Rectal smooth muscle tissue (tissue), 1 donor: ENCODE data around the gene NEK6.
A peak's percentile ranks its signal among the peaks of the same experiment; 100 is the strongest.

Source experiments
- H3K27ac ChIP-seq: one replicate; pipeline ENCODE4 v1.7.0; 2013; ENCODE audit warnings: low read depth, low read length, inconsistent platforms
- H3K27me3 ChIP-seq: one replicate; pipeline ENCODE4 v1.7.0; 2013; ENCODE audit warnings: low read length; ENCODE audit not compliant: control insufficient read depth, insufficient read depth
- H3K36me3 ChIP-seq: one replicate; pipeline ENCODE4 v1.7.0; 2013; ENCODE audit warnings: low read length; ENCODE audit not compliant: control insufficient read depth, insufficient read depth
- H3K4me1 ChIP-seq: one replicate; pipeline ENCODE4 v1.7.0; 2013; ENCODE audit warnings: low read length; ENCODE audit not compliant: control insufficient read depth, insufficient read depth
- H3K4me3 ChIP-seq: one replicate; pipeline ENCODE4 v1.7.0; 2013; ENCODE audit warnings: low read length
- H3K9ac ChIP-seq: one replicate; pipeline ENCODE4 v1.7.0; 2013; ENCODE audit warnings: low read length

Gene NEK6

DNA sequence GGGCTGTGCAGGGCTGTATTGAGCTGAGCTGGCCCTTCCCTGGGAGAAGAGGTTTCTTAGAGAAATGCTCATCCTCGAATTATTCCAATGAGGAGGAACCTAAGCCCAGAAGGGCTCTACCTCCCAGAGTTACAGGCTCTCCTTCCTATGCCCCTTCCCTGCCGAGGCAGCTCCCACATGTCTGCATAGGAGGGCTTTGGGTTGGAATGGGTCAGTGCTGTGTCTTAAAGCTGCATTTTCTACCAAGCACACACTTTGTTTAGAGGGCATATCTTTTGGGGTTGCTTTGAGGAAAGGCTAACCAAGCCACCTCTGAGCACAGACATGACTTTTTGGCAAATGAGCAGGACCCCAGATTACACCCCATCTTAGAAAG lies 9.1 kb downstream of the NEK6 start:
- Histone ChIP-seq H3K27me3 (no peaks in the 10 kb centered on the region), H3K27ac (peak overlapping the region; percentile 17), H3K4me3 (no peak overlapping the region), H3K4me1 (peaks cover 24% of the 10 kb centered on the region), H3K9ac (no peak overlapping the region), H3K36me3 (no peaks in the 10 kb centered on the region)

DNA sequence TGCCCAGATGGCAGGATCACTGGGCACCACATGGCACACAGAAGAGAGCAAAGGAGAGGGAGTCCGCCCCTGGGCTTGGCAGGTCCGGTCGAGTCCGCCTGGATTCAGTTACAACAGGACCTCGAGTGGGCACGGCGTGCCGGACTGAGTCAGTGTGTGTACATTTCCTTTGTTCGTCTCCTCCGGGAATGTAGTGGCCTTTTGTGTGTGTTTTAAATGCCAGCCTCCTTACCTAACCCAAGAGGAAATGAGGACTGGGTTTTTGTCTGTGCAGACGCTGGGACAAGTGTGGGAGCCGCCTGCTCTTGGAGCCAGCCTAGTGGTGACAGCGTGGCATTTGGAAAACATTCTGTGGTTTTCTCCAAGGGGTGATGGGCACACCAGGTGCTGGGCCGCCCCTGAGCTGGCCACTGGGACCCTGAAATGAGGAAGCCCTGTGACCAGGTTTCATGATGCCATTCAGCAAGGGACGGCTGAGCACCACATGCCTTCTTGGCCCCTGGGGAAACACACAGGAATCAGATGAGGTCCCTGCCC lies 9.6 kb downstream of the NEK6 start:
- H3K9ac ChIP-seq, result no peak overlapping the region
- H3K4me1 ChIP-seq, result peaks cover 28% of the 10 kb centered on the region
- H3K36me3 ChIP-seq, result no peaks in the 10 kb centered on the region
- no peak overlapping the region for H3K4me3 ChIP-seq
- H3K27me3 ChIP-seq, result no peaks in the 10 kb centered on the region
- H3K27ac ChIP-seq, result peak overlapping the region; percentile 47

DNA sequence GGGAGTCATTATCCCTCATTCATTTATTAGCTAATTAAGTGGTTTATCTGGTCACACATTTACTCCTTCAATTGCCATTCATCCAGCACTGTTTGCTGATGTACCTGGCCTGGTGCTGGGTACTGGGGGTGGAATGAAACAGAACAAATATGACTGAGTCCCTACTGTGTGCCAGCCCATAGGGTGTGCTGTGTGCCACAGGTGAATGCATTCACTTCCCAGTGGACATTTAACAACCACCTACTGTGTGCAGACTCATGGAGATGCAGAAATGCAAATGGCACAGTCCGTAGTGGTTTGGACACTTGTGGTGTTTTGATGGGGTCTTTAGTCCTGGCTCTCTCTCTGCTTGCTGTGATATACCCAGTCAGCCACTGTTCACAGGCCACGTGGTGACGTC lies 10.5 kb downstream of the NEK6 start:
- Histone ChIP-seq H3K4me1 (peaks cover 38% of the 10 kb centered on the region), H3K27me3 (no peaks in the 10 kb centered on the region), H3K4me3 (no peak overlapping the region), H3K27ac (no peak overlapping the region), H3K9ac (no peak overlapping the region), H3K36me3 (no peaks in the 10 kb centered on the region)

DNA sequence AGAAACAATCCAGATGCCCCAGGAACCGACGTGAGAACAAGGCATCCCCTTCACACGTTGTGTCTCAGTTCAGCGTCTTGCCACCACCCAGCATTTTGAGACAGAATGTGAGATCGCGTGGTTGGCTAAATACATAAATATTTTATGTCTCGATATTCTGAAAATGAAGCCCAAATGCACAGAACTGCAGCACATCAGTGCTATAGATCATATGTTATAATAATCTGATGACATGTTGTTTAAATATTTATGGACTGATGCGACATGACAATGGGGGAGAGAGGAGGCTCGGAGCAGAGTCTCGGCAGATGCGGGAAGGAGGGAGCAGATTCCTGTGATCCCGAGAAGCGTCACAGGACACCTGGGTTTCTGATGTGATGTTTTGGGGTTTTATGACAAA lies 10.9 kb downstream of the NEK6 start:
- no peak overlapping the region for H3K4me3 ChIP-seq
- H3K36me3 ChIP-seq, result no peaks in the 10 kb centered on the region
- no peak overlapping the region for H3K9ac ChIP-seq
- no peak overlapping the region for H3K27ac ChIP-seq
- no peaks in the 10 kb centered on the region for H3K27me3 ChIP-seq
- peaks cover 41% of the 10 kb centered on the region for H3K4me1 ChIP-seq

DNA sequence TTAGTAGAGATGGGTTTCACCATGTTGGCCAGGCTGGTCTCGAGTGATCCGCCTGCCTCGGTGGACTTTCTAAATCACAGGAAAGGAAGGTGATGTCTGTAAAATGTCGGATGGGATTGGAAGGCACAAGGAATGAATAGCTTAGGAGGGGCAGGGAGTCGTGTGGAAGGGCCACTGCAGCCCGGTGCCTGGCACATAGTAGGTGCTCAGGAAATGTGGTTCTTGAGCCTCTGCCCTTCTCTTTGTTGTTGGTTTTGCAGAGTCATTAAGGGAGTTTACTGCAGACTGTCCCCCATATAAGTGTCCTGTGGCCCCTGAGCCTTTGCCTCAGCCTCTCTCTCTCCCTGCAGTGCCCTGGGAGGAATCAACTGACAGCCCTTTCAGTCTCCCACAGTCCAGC lies 11.8 kb downstream of the NEK6 start:
- H3K4me1 ChIP-seq, result peaks cover 49% of the 10 kb centered on the region
- H3K4me3 ChIP-seq, result no peak overlapping the region
- H3K27ac ChIP-seq, result no peak overlapping the region
- no peak overlapping the region for H3K9ac ChIP-seq
- no peaks in the 10 kb centered on the region for H3K27me3 ChIP-seq
- no peaks in the 10 kb centered on the region for H3K36me3 ChIP-seq

DNA sequence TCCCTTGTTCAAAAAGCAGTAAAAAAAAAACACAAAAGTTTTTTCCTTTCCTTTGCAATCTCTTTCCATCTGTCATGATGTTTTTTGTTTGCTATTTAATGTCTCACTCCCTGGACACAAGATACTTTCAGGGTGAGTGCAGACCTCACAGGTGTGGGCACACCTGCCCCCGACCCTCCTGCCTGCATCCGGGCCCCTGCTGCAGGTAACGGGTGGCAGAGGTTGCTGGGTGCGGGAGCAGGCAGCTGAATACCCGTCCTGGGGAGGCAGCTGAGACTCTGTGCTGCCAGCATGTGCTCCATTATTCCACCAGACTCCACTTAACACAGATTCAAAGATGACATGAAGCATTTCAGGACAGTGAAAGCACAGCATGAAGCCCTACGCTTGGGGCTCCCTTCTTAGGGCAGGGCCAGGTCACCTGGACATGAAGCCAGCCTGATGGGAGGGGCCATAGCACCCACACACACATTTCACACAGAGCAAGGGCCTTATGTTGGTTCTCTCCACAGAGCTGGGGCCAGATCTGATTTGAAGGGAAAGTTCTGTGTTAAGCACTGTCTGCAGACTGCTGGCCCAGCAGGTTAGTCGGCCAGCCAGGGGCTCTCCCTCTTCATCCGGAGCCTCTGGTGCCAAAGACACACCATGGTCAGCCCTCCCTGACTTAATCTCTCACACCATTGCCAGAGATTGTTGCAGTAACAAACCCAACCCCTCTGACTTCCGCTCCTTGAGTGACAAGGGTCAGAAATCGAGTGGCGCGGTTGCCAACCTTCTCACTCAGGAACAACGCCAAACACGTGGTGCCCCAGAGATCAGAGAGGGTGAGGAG lies 13.0 kb downstream of the NEK6 start:
- H3K36me3 ChIP-seq, result no peaks in the 10 kb centered on the region
- H3K4me1 ChIP-seq, result peaks cover 49% of the 10 kb centered on the region
- H3K27ac ChIP-seq, result peak overlapping the region; percentile 82
- no peaks in the 10 kb centered on the region for H3K27me3 ChIP-seq
- no peak overlapping the region for H3K9ac ChIP-seq
- no peak overlapping the region for H3K4me3 ChIP-seq

DNA sequence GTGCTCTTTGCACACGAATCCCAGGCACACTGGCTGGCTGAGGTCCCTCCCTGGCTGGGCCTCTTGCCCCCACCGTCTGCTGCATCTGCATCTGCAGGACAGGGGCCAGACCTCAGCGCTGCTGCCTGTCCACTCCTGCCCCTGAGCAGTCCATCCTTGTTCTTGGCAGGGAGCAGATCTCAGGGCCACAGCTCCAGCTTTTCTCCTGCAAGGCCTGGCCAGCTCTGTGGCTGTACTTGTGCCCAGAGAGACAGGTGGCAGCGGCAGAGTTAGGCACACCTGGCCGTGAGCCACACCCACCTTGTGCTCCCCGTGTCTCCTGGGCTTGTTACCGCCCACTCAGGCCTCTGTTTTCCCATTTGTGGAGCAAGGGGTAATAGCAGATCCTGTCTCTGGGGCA lies 13.9 kb downstream of the NEK6 start:
- H3K4me1 ChIP-seq, result peaks cover 47% of the 10 kb centered on the region
- no peak overlapping the region for H3K4me3 ChIP-seq
- no peaks in the 10 kb centered on the region for H3K27me3 ChIP-seq
- peak overlapping the region; percentile 82 for H3K27ac ChIP-seq
- no peak overlapping the region for H3K9ac ChIP-seq
- no peaks in the 10 kb centered on the region for H3K36me3 ChIP-seq

DNA sequence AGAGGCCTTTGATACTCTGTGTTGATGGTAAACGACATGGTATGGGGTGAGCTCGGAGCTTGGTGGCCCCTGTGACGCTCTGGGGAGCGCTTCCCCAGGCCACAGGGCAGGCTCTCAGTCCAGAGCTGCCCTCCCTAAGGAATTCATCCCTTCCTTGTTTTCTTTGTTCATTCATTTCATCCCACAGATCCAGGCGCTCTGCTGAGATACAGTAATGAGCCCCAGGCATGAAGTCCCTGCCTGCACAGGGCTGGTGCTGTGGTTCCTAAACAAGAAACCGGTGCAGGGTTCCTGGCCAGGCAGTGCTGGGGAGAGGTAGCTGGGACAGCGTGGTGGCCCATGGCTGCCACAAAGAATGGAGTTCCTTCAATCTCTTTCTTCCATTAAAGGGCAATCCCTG lies 14.4 kb downstream of the NEK6 start:
- H3K4me3 ChIP-seq, result no peak overlapping the region
- H3K4me1 ChIP-seq, result peaks cover 43% of the 10 kb centered on the region
- no peaks in the 10 kb centered on the region for H3K27me3 ChIP-seq
- no peak overlapping the region for H3K9ac ChIP-seq
- peak overlapping the region; percentile 82 for H3K27ac ChIP-seq
- H3K36me3 ChIP-seq, result no peaks in the 10 kb centered on the region

DNA sequence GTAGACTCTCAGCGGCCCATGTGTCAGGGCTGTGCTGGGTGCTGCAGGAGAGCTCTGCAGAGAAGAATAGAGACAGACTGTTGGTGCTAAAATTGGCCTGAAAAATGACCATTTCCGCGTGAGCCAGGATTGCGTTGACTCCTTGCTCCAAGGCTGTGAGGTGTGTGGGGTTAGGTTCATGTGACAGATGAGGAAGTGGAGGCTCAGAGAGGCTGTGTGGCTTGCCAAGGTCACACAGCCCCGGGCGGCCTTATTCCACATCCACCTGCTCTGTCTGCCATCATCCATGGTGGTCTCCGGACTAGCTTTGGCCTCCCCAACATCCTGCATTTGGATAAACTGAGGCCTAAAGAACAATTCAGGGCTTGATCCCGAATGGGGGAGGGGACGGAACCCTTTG lies 15.2 kb downstream of the NEK6 start:
- no peak overlapping the region for H3K4me3 ChIP-seq
- H3K27me3 ChIP-seq, result no peaks in the 10 kb centered on the region
- H3K9ac ChIP-seq, result no peak overlapping the region
- H3K27ac ChIP-seq, result peak overlapping the region; percentile 82
- H3K4me1 ChIP-seq, result peaks cover 39% of the 10 kb centered on the region
- no peaks in the 10 kb centered on the region for H3K36me3 ChIP-seq

DNA sequence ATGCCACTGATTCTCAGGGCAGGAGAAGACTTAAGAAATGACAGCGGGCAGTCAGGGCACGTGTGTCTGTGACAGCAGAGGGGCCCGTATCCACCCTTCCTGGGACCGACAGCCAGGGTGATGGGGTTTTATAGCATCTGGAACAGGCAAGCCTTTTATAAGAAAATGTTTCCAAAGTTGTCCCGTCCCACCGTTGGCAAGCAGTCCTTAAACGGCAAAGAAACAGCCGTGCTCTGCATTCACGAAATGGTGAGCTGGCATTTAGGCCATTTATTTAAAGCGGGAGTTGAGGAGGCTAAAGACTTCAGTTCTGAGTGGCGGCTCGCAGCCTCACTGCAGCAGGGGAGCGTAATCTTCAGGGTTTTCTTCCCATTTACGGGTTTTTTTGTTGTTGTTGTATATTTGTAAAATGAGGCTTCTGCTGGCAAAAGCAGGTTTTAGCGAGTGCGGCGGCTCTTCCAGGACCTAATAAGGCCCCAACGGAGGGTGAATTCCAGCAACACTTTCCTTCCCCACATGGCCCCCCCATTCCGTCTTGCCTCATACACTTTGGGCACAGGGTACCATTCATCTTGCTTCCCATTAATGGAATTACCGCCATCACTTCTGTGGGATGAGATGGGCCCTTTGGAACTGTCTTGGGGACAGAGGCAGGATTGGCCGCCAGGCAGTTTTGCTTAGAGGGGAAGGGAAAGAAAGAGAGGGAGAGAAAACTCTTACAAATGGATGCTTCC lies 15.8 kb downstream of the NEK6 start:
- Histone ChIP-seq H3K9ac (peak overlapping the region; percentile 14), H3K27ac (peak overlapping the region; percentile 82), H3K27me3 (no peaks in the 10 kb centered on the region), H3K4me1 (peaks cover 39% of the 10 kb centered on the region), H3K4me3 (no peak overlapping the region), H3K36me3 (no peaks in the 10 kb centered on the region)

DNA sequence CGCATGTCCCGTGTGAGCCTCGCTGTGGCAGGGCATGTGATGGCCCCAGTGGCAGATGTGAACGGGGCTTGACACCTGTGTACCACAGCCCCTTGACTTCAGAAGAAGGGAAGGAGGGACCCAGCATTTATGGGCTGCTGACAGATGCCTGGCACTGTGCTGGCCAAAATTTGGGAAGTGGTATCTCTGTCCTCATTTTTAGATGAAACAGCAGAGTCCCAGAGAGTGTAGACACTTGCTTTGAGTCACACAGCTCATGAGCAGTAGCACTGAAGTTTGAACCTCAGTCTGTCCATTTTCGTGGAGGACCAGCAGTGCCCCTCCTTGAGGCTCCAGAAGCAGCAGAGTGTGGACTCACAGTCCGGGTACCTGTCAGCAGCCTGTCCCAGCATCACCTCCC lies 16.5 kb downstream of the NEK6 start:
- H3K27ac ChIP-seq, result peak overlapping the region; percentile 82
- no peak overlapping the region for H3K9ac ChIP-seq
- peaks cover 39% of the 10 kb centered on the region for H3K4me1 ChIP-seq
- H3K4me3 ChIP-seq, result no peak overlapping the region
- H3K36me3 ChIP-seq, result no peaks in the 10 kb centered on the region
- H3K27me3 ChIP-seq, result no peaks in the 10 kb centered on the region

DNA sequence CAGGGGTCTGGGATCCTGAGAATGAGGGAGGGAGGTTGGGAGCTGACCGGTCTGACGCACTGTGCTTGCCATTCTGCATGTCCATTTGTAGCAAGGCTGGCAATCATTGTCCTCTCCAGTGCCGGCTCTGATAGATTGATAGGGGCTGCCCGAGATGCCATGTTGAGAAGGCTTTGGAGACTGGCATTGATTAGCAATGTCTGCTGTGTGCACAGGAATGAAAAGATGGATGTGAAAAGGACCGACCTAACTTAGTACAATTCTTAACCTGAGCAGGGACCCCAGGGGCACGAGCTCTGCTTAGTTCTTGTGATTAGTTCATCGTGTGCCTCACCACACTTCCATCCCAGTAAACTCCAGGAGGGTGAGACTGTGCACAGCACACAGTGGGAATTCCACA lies 17.0 kb downstream of the NEK6 start:
- peaks cover 43% of the 10 kb centered on the region for H3K4me1 ChIP-seq

More for the DNA sequence above, 17.0 kb downstream of the NEK6 start:
- Histone ChIP-seq H3K4me3 (no peak overlapping the region), H3K27ac (no peak overlapping the region), H3K27me3 (no peaks in the 10 kb centered on the region), H3K9ac (no peak overlapping the region), H3K36me3 (no peaks in the 10 kb centered on the region)
